HepG2 (cell line): ENCODE results near the gene ZCCHC10. TPM values are rescaled to one million over a fixed set of nuclear protein-coding genes. Genes with fewer than 3 reads are reported as not detected.
A peak's percentile ranks its signal among the peaks of the same experiment; 100 is the strongest.

ENCODE experiments used
- AKAP8 ChIP-seq: sonication (generic); formaldehyde crosslinking; IDR thresholded peaks from 2 replicates; pipeline ENCODE4 v1.5.1; 2020; ENCODE audit warnings: mild to moderate bottlenecking, missing genetic modification reagents
- ATF2 ChIP-seq: sonication (generic); formaldehyde crosslinking; IDR thresholded peaks from 2 replicates; pipeline ENCODE4 v1.4.0; 2020; ENCODE audit warnings: missing genetic modification reagents
- CEBPB ChIP-seq: IDR thresholded peaks from 2 replicates; pipeline ENCODE4 v1.6.1; 2011; ENCODE audit warnings: low read depth, low read length, improper control_type of control experiment, borderline replicate concordance
- ELK4 ChIP-seq: sonication (generic); formaldehyde crosslinking; IDR thresholded peaks from 2 replicates; pipeline ENCODE4 v1.9.0; 2021; ENCODE audit warnings: missing genetic modification reagents, borderline replicate concordance
- HDAC6 ChIP-seq: fragments of 200-600 bp; sonication (generic); IDR thresholded peaks from 2 replicates; pipeline ENCODE4 v1.7.0; 2017; ENCODE audit warnings: mild to moderate bottlenecking, antibody characterized with exemption, low read length, low read depth
- NFIC ChIP-seq: IDR thresholded peaks from 2 replicates; pipeline ENCODE4 v1.6.1; 2012; ENCODE audit warnings: mild to moderate bottlenecking, low read length, inconsistent platforms
- NKX3-1 ChIP-seq: sonication (generic); formaldehyde crosslinking; IDR thresholded peaks from 2 replicates; pipeline ENCODE4 v1.5.0; 2020; ENCODE audit warnings: missing genetic modification reagents
- PATZ1 ChIP-seq: sonication (generic); formaldehyde crosslinking; IDR thresholded peaks from 2 replicates; pipeline ENCODE4 v1.4.0; 2020; ENCODE audit warnings: missing genetic modification reagents
- PLSCR1 ChIP-seq: sonication (generic); formaldehyde crosslinking; IDR thresholded peaks from 2 replicates; pipeline ENCODE4 v1.5.0; 2020; ENCODE audit warnings: missing genetic modification reagents, mild to moderate bottlenecking, borderline replicate concordance
- RAD21 ChIP-seq: fragments of 450-650 bp; formaldehyde crosslinking; IDR thresholded peaks from 2 replicates; pipeline ENCODE4 v1.5.0; 2020; ENCODE audit warnings: mild to moderate bottlenecking
- SOX13 ChIP-seq, 3 experiments: fragments of 450-650 bp in 1 of 3; sonication (generic) in 1 of 3; formaldehyde crosslinking in 1 of 3; IDR thresholded peaks in 2 of 3; conservative IDR thresholded peaks in 1 of 3; 2 replicates each; pipeline versions ENCODE4 v1.5.0 to v1.6.1; 2016 to 2020; ENCODE audit warnings: antibody characterized with exemption in 1 of 3, mild to moderate bottlenecking in 1 of 3, missing compliant biosample characterization in 1 of 3, missing genetic modification reagents in 1 of 3, moderate library complexity in 1 of 3
- TFAP4 ChIP-seq: sonication (generic); IDR thresholded peaks from 2 replicates; pipeline ENCODE4 v1.6.1; 2016; ENCODE audit warnings: low read depth, borderline replicate concordance
- TRIM22 ChIP-seq: fragments of 450-650 bp; IDR thresholded peaks from 2 replicates; pipeline ENCODE4 v1.6.1; 2017
- ZNF354B ChIP-seq: sonication (generic); formaldehyde crosslinking; IDR thresholded peaks from 2 replicates; pipeline ENCODE4 v1.8.0; 2022; ENCODE audit warnings: mild to moderate bottlenecking, missing genetic modification reagents
- ZNF512B ChIP-seq: sonication (generic); formaldehyde crosslinking; IDR thresholded peaks from 2 replicates; pipeline ENCODE4 v1.5.1; 2020; ENCODE audit warnings: missing genetic modification reagents, mild to moderate bottlenecking, borderline replicate concordance
- ZNF552 ChIP-seq: sonication (generic); formaldehyde crosslinking; IDR thresholded peaks from 2 replicates; pipeline ENCODE4 v1.9.0; 2022; ENCODE audit warnings: missing genetic modification reagents, mild to moderate bottlenecking, borderline replicate concordance
- polyA plus RNA-seq, 8 experiments: library from polyadenylated mRNA; depleted of rRNA in 3 of 8; stranded (reverse) in 7 of 8; unstranded in 1 of 8; fragments of >200 nt; fragmentation: Illumina TruSeq in 4 of 8; extraction: Trizol in 4 of 8; gene quantifications; 2 replicates each; pipeline versions ENCODE4 v1.2.1 to v1.2.3, GENCODE V29; 2011 to 2016; ENCODE audit warnings: low read depth in 4 of 8, missing spikeins in 1 of 8, mixed read lengths in 1 of 8; ENCODE audit not compliant: insufficient read depth in 1 of 8
- total RNA-seq, 5 experiments: library from RNA; depleted of rRNA; stranded (reverse); fragments of >200 nt; fragmentation: Illumina TruSeq; extraction: Trizol; gene quantifications; 2 replicates each; pipeline ENCODE4 v1.2.3, GENCODE V29; 2016; ENCODE audit warnings: low read depth in 1 of 5

The ZCCHC10 gene
- total and polyA plus RNA-seq, 2 of the 13 experiments (the other 11 are each of a cell fraction or from before 2014, with no cell fraction given) = 40.7 to 48.2 TPM

- TF ChIP-seq ZNF512B (CRISPR knock-in tag) = peak; percentile 76; the same call in 1 of the 2 replicates
- peak; percentile 66 for TF ChIP-seq ATF2 (CRISPR knock-in tag)
- TF ChIP-seq CEBPB = no peak
- TF ChIP-seq ELK4 = no peak
- TF ChIP-seq PLSCR1 (CRISPR knock-in tag) = no peak; the same call in 1 of the 2 replicates
- TF ChIP-seq PATZ1 = peak; percentile 12; the same call in 1 of the 2 replicates
- no peak for TF ChIP-seq TFAP4
- no peak for TF ChIP-seq TRIM22
- TF ChIP-seq ZNF354B (CRISPR knock-in tag) = no peak
- TF ChIP-seq HDAC6 = no peak
- TF ChIP-seq NFIC = no peak
- no peak; the same call in 1 of the 2 replicates for TF ChIP-seq NKX3-1 (CRISPR knock-in tag)
- peak; percentile 6 for TF ChIP-seq RAD21 (CRISPR knock-in tag)
- TF ChIP-seq SOX13 (IDR thresholded peaks at IDR 0.05) = no peak
- peak in 1 of 2 experiments; percentile 29; a peak in 1 of 4 replicates for TF ChIP-seq SOX13 (CRISPR knock-in tag; conservative IDR thresholded peaks at IDR 0.05 in 1 of 2, IDR thresholded peaks at IDR 0.05 in 1 of 2)
- TF ChIP-seq AKAP8 (CRISPR knock-in tag) = no peak
- 0 out of 2 replicates have a peak, but pooled peaks have one; percentile 59 for TF ChIP-seq ZNF552 (CRISPR knock-in tag)
Measured at GRCh38 chr5:133051542-133052316, 25.4 kb upstream of the ZCCHC10 start, which contains the start of gene HSPA4 (continued).
